ENCODE measurements around the gene SMYD3.

The SMYD3 gene

DNA sequence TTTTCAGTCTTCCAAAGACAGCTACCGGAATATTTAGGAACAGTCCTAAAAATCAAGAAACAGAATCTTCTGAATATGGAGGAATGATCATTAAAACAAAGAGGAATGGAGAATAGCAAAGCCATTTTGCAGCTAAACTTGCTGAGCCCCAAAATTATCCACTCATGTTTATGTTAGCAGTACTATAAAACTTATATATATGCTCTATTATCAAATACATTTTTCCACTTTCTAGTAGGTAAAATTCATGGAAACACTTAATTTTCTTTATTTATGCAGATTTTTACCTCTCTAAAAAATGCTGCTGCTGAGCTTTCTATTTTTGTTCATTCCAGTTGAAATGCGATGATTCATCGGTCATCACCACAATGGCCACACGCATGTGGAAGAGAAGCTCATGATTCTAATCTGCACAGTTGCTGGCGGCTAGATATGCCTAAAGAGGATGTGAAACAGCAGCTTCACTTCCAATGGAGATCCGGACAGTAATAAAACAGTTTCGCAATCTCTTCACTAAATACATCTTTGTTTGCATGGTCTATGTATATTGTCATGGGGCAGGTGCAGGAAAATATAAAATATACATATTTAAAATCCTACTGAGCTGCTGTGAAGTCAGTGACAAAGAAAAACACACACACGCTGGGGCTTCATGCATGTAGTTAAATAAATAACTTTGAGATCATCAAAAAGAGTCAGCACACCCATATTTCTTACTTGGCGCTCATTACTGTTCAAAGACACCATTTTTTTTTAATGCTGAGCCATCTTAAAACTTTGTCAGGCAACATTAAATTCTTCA, 292.2 kb downstream of the SMYD3 start:
- no peak for DNase-seq (ENCODE audit: low read depth)

DNA sequence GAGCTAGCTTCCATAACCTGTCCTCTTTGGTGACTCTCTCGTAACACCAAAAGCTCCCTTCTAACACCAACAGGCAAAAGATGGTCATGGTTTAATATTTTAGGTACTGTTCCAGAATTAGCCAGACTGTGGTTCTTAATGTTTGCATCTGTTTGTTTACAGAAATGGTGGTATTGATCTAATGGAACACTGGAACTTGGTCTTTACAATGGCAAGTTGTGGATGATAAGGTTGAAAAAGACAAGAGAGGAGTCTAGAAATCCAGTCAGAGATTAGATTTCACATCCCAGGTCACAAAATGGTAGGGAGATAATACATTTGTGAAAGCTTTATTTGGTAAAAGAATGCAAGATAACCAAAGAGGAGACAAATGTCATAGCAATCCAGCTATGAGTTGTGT, 293.1 kb downstream of the SMYD3 start:
- DNase-seq (ENCODE audit: low read depth) = no peak

DNA sequence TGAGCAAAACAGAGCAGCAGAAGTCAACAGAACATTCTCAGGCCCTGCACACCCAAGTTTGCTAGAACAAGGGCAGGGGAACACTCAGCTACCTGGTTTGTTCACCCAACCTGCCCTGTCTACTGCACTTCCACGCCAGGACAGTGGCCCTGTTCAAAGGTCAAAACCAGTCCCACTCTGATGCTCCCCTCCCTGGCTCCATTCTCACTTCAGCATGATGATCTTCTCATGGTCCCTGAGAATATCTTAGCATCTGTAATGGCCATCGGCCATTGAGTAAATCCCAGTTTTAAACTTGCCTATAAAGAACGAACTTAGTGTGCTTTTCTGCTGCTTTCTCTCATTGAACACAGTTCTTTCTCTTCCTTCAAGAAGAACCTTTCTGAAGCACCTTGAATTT, 293.6 kb downstream of the SMYD3 start:
- no peak for DNase-seq (ENCODE audit: low read depth)

DNA sequence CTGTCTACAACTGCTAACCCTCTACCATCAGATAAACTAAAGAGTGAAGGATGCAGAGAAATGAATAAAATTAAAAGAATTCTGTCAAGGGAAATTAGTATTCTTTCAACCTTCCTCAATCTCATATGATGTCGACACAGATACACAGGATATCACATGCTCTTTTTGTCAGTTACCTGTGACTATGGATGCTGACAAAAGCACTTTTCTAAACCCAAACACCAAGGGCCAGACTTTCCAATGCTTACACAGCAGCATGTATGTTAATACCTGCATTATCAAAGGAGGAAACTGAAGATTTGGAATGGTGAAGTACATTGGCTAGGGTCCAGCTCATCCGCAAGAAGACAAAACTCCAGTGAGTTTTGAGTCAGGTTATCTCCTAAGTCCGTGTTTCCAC, 294.0 kb downstream of the SMYD3 start:
- no peak for DNase-seq (ENCODE audit: low read depth)

- no peak for DNase-seq (ENCODE audit: low read depth)
These were observed 295.1 kb downstream of the SMYD3 start for GRCh38 chr1:246212013-246212412.

DNA sequence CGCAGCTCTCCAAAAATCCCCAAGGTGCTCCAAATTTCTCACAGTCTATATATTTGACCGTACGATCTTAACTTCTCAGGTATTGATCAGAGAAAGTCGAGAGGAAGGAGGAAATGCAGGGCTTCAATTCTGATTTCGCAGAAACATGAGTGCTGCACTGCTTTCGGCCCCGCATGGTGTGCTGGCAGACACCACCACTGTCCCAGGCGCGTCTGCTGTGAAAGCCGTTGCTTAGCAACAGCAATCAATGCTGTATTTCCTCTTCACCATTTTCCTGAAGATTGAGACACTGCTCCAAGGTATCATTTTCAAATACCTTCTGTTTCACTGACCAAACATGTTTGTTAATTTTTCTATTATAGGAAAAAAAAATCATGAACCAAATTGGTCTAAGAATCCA, 296.3 kb downstream of the SMYD3 start:
- no peak for DNase-seq (ENCODE audit: low read depth)

GRCh38 chr1:246208105-246208504, 299.0 kb downstream of the SMYD3 start:
- no peak for DNase-seq (ENCODE audit: low read depth)

- no peak for DNase-seq (ENCODE audit: low read depth)
These were observed 303.9 kb downstream of the SMYD3 start for GRCh38 chr1:246203180-246203579.

GRCh38 chr1:246200738-246201137, 306.3 kb downstream of the SMYD3 start:
- no peak for DNase-seq (ENCODE audit: low read depth)

DNA sequence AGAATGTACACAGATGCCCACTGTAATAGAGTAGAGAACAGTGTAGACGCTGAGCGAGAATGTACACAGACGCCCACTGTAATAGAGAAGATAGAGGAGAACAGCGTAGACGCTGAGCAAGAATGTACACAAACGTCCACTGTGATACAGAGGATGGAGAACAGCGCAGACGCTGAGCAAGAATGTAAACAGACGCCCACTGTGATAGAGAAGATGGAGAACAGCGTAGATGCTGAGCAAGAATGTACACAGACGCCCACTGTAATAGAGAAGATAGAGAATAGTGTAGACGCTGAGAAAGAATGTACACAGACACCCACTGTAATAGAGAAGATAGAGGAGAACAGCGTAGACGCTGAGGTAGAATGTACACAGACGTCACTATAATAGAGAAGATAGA, 306.9 kb downstream of the SMYD3 start:
- no peak for DNase-seq (ENCODE audit: low read depth)

DNA sequence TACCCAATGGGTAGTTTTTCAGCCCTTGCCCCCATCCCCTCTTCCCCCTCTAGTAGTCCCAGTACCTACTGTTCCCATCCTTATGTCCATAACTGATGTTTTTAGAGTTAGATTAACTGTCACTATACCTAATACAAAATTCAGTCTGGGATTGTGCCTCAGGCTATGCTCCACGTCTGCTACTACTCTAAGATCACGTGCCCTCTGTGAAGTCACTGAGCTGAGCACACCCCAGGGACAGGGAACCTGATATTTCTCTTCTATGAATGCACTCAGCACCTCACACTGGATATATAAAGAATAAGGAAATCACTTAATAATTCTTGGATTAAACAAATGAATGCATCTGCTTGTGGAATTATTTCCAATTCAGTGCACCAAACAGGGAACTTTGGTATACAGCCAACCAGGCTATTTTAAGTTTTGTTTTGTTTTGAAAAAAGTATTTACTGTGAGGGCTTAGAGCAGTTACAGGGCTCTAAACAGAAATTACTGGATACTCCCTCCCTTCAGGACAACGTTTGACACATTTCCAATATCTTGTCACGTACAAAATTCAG, 307.9 kb downstream of the SMYD3 start:
- no peak for DNase-seq (ENCODE audit: low read depth)

GRCh38 chr1:246198115-246198816, 308.8 kb downstream of the SMYD3 start:
- DNase-seq (ENCODE audit: low read depth) = no peak

GRCh38 chr1:246197076-246197475, 310.0 kb downstream of the SMYD3 start:
- no peak for DNase-seq (ENCODE audit: low read depth)

GRCh38 chr1:246195296-246195695, 311.8 kb downstream of the SMYD3 start:
- no peak for DNase-seq (ENCODE audit: low read depth)

GRCh38 chr1:246193537-246193936, 313.5 kb downstream of the SMYD3 start:
- DNase-seq (ENCODE audit: low read depth) = no peak

GRCh38 chr1:246189126-246189525, 318.0 kb downstream of the SMYD3 start:
- DNase-seq (ENCODE audit: low read depth) = no peak

DNA sequence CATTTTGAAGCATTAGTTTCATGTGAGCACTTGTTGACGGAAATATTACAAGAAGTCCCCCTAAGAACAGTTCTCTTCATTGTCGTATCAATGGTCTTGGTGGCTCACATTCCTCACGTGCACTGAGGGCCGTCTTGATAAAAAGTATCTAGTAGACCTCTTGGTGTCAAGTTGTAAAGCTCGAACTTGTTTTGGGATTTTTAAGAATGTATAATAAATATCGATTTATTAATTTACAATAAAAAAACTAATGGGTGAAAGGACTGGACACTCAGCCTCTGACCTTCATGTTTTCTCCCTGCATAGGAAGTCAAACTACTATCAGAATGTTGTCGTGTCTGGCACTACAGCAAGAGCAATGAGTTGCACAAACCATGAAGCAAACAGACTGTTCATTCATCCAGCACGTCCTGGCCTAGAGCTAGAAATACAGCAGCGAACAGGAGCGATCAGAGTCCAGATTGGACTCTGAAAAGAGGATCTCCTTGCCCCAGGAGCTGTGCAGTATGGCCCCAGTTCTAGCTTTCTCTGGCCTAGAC, 319.2 kb downstream of the SMYD3 start:
- no peak for DNase-seq (ENCODE audit: low read depth)

- DNase-seq (ENCODE audit: low read depth) = no peak
These were observed 322.6 kb downstream of the SMYD3 start for GRCh38 chr1:246184503-246184902.

DNA sequence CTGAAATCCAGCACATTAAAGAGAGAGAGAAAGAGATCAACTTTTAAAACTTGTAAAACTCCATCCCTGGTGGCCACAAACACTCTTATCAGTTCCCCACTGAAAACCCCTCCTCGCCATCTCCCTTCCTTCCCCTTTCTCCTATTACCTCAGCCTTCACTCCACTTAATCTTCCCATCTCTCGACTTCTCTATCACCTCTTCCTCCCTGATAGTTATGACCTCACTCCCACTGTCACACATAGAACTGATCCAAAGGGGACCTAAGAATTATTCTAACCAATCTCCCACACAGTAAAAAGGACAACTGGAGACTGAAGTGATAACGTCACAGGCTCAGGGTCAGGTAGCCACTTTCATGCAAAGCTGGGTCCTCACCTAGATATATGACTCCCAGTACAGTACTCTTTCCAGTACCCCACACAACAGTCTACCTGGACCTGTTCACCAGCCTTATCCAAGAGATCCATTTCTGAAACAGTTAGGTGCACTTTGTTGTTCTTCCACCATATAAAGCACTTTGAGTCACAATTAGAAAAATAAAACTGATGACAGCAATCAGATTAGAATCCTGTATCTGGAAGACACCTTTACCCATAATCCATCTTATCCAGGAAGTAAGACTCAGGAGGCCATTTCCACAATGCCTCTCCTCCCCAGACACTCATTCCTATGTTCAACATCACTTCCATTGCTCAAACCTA, 324.8 kb downstream of the SMYD3 start:
- DNase-seq (ENCODE audit: low read depth) = no peak

- DNase-seq (ENCODE audit: low read depth) = no peak
These were observed 325.8 kb downstream of the SMYD3 start for GRCh38 chr1:246181241-246181640.

DNA sequence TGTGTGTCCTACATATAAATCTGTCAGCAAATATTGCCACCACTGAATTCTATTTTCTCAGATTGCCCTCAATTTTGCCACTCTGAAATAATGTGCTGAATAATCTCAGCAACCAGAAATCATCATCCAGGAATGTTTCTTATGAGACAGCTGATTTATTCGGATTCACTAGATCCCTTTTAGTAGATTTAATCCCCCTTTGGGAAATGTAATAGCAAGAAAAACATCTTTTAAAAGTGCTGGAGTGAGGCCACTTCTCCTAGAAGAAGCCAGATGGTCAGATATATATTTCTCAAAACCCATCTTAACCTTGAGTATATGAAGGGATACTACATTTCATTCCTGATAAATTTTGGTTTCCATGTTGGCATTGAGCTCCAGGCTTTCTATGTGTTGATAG, 327.7 kb downstream of the SMYD3 start:
- DNase-seq (ENCODE audit: low read depth) = no peak

- no peak for DNase-seq (ENCODE audit: low read depth)
These were observed 328.3 kb downstream of the SMYD3 start for GRCh38 chr1:246178717-246179311.

Measured in activated T-cell treated with anti-CD3 and anti-CD28 coated beads for 24 hours (primary cell).